Hypothalamus (tissue), 51 donors: Measurements from ENCODE around the gene CFHR2.
"Not testable (repeated sequence)": the region's sequence is repeated elsewhere in the genome, so short reads cannot be mapped to it uniquely, and the experiment has no call there.

Experiments
- DNase-seq, 51 donors: peaks; one replicate each; lab custom pipeline; 2025; lab: John Stamatoyannopoulos, UW

The CFHR2 gene

GRCh38 chr1:196943568-196943967 is at the start of gene CFHR2:
Gene CFHR2, plus strand, starts transcription at chr1:196943738. Its CDS starts 143 bp downstream, at chr1:196943881.
- not testable (repeated sequence) for DNase-seq

GRCh38 chr1:196896355-196896754 is 47.2 kb upstream of the CFHR2 start:
- no peak for DNase-seq

- DNase-seq, result peak in 1 of 51 donors; percentile 12
These were observed 46.2 kb upstream of the CFHR2 start for GRCh38 chr1:196897158-196897828.

- DNase-seq, result no peak
These were observed 41.2 kb upstream of the CFHR2 start for GRCh38 chr1:196902344-196902743.

DNA sequence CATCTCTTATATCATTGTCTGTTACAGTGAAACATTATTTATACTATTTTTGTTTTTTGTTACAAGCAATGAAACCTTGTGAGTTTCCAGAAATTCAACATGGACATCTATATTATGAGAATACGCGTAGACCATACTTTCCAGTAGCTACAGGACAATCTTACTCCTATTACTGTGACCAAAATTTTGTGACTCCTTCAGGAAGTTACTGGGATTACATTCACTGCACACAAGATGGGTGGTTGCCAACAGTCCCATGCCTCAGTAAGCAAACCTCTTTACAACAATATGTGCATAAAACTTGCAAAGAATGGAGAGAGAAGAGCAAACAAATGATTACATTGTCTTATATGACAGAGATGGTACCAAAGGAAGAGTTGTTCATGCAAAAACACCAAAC is 33.3 kb upstream of the CFHR2 start:
- DNase-seq, result no peak

DNA sequence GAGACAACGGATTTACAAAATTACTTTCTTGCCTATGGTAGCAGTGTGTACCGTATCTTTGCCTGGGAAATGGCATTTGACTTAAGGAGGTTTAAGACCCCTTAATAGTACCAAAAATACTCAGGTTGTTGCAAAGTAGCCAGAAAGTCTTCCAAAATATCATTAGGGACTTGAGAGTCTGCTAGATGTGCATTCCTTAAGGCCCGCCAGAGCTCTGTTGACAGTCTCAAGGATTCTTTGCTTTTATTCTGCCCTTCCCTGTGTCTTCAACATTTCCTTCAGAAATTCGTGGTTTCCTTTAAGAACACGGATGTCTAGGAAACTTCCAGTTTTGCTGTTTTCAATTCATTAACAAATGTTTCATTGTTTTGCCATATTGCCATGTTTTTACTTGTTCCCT is 31.3 kb upstream of the CFHR2 start:
- not testable (repeated sequence) for DNase-seq

DNA sequence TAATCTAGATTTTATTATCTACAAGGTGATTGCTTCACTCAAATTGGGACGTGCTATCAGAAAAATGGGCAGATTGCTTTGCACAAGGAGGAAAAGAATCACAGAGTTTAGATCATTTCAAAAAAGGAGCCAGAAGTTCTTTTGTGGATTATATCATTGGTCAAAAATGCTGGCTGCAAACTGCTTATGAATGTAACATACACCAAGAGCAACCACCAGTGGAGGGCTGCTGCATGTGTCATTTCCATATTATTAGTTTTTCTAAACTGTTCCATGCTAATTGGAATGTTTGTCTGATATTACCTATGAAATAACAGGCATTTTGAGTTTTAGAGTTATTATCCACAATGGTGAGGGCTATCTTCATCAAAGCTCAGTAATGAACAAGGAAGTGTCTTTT is 16.7 kb upstream of the CFHR2 start:
- DNase-seq, result not testable (repeated sequence)

DNA sequence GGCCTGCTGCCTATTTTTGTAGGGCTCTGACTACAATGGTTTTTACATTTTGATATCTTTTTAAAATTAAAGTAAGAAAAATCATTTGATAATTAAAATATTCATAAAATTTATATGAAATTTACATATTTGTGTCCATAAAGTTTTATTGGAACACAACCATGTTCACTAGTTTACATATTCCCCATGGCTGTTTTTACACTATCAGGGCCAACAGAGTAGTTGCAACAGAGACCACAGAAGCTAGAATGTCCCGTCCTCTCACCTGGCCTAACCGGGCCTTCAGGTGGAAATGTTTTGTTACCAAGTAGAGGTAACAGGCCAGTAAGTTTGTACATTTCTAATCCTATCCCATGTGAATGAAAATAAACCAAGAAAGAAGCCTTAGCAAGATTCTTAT is 10.7 kb upstream of the CFHR2 start:
- not testable (repeated sequence) for DNase-seq

- DNase-seq, result peak in 1 of 51 donors; percentile 1
These were observed 9.9 kb upstream of the CFHR2 start for GRCh38 chr1:196933531-196934189.

DNA sequence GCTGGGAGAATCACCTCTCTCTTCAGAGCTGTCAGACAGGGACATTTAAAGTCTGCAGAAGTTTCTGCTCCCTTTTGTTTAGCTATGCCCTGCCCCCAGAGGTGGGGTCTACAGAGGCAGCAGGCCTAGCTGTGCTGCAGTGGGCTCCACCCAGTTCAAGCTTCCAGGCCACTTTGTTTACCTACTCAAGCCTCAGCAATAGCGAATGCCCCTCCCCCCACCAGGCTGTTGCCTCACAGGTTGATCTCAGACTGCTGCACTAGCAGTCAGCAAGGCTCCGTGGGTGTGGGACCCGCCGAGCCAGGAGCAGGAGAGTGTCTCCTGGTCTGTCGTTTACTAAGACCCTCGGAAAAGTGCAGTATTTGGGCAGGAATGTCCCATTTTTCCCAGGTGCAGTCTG is 2.1 kb upstream of the CFHR2 start:
- DNase-seq, result not testable (repeated sequence)

- no peak for DNase-seq
These were observed 8.3 kb downstream of the CFHR2 start for GRCh38 chr1:196951711-196952394.

DNA sequence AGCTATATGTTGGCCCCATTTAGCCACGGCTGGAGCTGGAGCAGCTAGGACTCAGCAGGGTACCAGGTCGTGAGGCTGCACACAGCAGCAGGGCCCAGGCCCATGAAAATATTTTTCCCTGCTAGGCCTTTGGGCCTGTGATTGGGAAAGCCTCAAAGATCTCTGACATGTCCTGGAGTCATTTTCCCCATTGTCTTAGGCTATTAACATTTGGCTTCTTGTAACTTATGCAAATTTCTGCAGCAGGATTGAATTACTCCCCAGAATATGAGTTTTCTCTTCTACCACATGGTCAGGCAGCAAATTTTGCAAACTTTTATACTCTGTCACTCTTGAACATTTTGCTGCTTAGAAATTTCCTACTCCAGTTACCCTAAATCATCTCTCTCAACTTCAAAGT is 11.2 kb downstream of the CFHR2 start:
- DNase-seq, result no peak

- no peak for DNase-seq
These were observed 12.4 kb downstream of the CFHR2 start for GRCh38 chr1:196955926-196956325.

- no peak for DNase-seq
These were observed 17.3 kb downstream of the CFHR2 start for GRCh38 chr1:196960854-196961253.

- no peak for DNase-seq
These were observed 26.6 kb downstream of the CFHR2 start for GRCh38 chr1:196970182-196970581.

DNA sequence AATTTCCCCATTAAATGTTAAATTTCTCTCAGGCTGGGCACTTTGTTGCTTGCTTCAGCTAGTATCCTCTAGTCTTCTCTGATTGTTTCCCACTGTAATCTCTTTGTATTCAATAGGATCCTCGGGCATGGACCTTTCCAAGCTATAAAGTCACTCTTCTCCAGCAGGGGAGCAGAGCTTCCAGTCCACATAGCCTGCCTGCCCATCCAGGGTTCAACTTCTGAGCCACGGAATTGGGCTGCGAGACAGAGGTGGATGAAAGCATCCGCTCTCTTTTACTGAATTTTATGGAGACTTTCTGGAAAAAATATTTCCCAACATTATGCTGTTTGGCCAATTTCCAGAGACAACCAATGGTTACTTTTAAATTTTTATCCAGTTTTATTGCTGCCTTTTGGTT is 32.7 kb downstream of the CFHR2 start:
- no peak for DNase-seq

DNA sequence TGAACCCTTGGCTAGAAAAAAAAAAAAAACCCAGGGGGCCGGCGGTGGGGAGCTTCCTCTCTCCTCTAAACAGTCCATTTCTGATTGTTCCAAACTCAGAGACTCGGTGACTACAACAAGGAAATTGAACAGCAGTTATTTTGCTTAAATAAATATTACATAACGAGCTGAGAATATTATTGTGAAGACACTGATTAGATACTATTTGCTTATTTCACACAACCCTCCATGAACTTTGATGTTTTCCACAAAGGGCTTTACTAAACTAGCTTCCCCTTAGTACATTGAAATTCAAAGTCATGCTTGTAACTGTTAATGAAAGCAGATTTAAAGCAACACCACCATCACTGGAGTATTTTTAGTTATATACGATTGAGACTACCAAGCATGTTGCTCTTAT is 33.7 kb downstream of the CFHR2 start, which contains the start of gene CFHR5:
CFHR5 (plus strand) TSS at position 279 of the 400 bp plus-strand sequence; CDS start at position 388, 109 bp downstream.
- DNase-seq, result no peak

DNA sequence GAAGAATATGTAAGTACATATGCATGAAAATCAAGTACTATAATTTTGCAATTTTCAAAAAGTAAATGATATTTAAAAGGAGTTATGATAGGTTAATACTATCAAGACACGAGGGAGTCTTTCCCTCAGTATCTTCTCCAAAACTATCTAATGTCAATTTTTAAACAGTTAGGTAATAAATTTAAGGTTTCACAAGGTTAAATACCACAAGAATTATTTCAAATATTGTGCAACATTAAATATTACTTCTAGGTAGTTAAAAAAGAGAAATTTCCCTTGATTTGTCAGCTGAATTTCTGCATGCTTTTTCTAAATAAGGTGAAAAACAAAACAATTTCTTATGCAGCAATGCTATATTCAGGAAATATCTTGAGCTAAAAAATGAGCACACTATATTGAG is 37.3 kb downstream of the CFHR2 start:
- no peak for DNase-seq

DNA sequence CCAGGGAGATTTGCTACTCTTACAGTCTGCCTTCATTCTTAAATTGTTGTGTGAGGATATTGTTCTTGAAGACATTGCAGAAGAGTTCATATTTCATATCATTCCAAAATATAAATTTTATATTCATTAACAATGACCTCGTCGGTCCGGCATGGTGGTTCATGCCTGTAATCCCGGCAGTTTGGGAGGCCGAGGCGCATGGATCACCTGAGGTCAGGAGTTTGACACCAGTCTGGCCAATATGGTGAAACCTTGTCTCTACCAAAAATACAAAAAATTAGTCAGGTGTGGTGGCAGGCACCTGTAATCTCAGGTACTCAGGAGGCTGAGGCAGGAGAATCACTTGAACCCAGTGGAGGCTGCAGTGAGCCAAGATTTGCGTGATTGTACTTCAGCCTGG is 38.7 kb downstream of the CFHR2 start:
- DNase-seq, result not testable (repeated sequence)

GRCh38 chr1:196991919-196992651 is 48.5 kb downstream of the CFHR2 start:
- peak in 1 of 51 donors; percentile 1 for DNase-seq

GRCh38 chr1:196993916-196994315 is 50.4 kb downstream of the CFHR2 start:
- no peak for DNase-seq
